Bronchial epithelial cell (primary cell): Measurements from ENCODE around the gene DHRS2. TPM values are rescaled to one million over a fixed set of nuclear protein-coding genes. Genes with fewer than 3 reads are reported as not detected.

Experiments used
- DNase-seq: peaks from one replicate; pipeline ENCODE4 v3.0.0-alpha.2; 2010; ENCODE audit warnings: low read depth
- FAIRE-seq: peaks from 2 replicates; lab custom pipeline; 2011; peaks lifted over from hg19 to GRCh38; lab: Jason Lieb, UNC
- H3K27me3 ChIP-seq: 2 replicates; pipeline ENCODE4 v1.5.1; 2011; ENCODE audit warnings: low read length; ENCODE audit not compliant: control insufficient read depth, insufficient read depth
- H3K36me3 ChIP-seq: 2 replicates; pipeline ENCODE4 v1.5.1; 2011; ENCODE audit warnings: low read length; ENCODE audit not compliant: control insufficient read depth, insufficient read depth
- H3K4me3 ChIP-seq: 2 replicates; pipeline ENCODE4 v1.5.1; 2011; ENCODE audit warnings: mild to moderate bottlenecking, low read depth, low read length, control low read depth
- total RNA-seq: library from RNA; depleted of rRNA; stranded (reverse); fragments of >200 nt; gene quantifications from 2 replicates; pipeline ENCODE4 v1.2.1, GENCODE V29; 2014
- TF ChIP-seq, protein P1 (sequence below): IDR thresholded peaks from 2 replicates; pipeline ENCODE4 v1.5.1; 2011; ENCODE audit warnings: mild to moderate bottlenecking, moderate library complexity, low read length, control low read depth, inconsistent platforms; ENCODE audit not compliant: insufficient read depth, severe bottlenecking

The DHRS2 gene
- total RNA-seq, 1 donor from 2014 or later: not detected

DNA sequence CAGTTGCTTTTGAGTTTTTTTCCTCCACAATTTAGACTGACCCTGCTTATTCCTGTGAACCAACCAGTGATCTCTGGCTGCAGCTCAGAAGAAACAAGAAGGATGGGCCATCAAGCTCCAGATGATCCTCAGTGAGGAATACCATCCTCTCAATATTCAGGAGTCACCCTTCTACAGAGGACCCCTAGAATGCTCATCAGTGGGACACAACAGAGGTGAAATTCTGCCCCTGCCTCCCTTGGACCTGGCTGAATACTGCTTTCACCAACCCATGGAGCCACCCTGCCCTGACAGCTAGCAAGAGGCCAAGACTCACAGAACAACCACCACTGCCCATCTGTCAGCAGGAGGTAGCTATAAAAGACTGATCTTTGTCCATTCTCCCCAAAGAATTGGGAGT is 9.2 kb upstream of the DHRS2 start:
- no peak overlapping the region for H3K4me3 ChIP-seq
- no peak for FAIRE-seq
- DNase-seq: no peak
- H3K27me3 ChIP-seq: no peaks in the 10 kb centered on the region
- TF ChIP-seq, protein P1, sequence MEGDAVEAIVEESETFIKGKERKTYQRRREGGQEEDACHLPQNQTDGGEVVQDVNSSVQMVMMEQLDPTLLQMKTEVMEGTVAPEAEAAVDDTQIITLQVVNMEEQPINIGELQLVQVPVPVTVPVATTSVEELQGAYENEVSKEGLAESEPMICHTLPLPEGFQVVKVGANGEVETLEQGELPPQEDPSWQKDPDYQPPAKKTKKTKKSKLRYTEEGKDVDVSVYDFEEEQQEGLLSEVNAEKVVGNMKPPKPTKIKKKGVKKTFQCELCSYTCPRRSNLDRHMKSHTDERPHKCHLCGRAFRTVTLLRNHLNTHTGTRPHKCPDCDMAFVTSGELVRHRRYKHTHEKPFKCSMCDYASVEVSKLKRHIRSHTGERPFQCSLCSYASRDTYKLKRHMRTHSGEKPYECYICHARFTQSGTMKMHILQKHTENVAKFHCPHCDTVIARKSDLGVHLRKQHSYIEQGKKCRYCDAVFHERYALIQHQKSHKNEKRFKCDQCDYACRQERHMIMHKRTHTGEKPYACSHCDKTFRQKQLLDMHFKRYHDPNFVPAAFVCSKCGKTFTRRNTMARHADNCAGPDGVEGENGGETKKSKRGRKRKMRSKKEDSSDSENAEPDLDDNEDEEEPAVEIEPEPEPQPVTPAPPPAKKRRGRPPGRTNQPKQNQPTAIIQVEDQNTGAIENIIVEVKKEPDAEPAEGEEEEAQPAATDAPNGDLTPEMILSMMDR: no peak
- H3K36me3 ChIP-seq: no peaks in the 10 kb centered on the region

DNA sequence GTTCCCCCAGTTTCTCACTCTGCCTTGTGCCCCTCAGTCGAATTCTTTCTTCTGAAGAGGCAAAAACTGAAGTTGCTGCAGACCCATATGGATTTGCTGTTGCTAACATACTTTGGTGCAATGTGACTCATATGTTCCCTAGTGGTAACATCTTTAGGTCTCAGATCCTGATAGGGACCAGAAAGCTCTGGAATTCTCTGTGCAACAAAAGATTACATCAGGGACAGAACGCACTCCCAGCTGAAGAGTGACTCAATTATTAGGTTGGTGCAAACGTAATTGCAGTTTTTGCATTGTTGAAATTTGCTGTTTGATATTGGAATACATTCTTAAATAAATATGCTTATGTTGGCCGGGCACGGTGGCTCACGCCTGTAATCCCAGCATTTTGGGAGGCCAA is 8.2 kb upstream of the DHRS2 start:
- no peak for FAIRE-seq
- TF ChIP-seq, protein P1: no peak
- Histone ChIP-seq H3K4me3 (no peak overlapping the region), H3K27me3 (no peaks in the 10 kb centered on the region), H3K36me3 (no peaks in the 10 kb centered on the region)
- DNase-seq: no peak

DNA sequence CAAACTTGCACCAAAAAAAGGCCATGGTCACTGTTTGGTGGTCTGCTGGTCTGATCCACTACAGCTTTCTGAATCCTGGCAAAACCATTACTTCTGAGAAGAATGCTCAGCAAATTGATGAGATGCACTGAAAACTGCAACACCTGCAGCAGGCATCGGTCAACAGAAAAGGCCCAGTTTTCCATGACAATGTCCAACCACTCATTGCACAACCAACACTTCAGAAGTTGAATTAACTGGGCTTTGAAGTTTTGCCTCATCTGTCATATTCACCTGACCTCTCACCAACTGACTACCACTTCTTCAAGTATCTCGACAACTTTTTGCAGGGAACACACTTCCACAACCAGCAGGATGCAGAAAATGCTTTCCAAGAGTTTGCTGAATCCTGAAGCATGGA is 7.0 kb upstream of the DHRS2 start:
- TF ChIP-seq, protein P1: no peak
- no peaks in the 10 kb centered on the region for H3K27me3 ChIP-seq
- no peak for FAIRE-seq
- no peaks in the 10 kb centered on the region for H3K36me3 ChIP-seq
- DNase-seq: no peak
- H3K4me3 ChIP-seq: no peak overlapping the region

DNA sequence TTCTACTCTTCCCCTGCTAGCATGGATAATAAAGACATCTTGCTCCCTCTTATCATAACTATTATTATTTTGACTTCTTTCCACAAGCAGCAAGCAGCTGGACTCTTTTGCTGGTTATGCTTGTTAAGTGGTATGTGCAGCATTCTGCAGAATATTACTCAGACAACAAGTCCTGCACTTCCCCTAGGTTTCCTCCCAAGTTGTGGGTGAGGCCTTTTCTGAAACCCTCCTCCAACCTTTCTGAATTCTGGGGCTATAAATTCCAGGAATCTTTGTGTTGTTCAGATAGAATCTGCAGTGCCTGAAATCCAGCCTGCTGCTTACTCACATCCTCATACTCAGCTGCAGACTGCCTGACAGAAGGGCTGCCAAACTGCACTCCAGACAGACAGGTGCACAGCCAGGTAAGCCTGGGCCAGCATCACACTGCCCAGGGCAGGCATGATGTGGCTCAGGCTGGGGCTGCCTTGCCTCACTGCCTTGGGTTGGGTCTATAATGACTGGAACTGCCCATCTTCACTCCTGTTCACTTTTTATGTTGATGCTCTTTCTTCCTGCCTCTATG is 6.2 kb upstream of the DHRS2 start:
- DNase-seq: no peak
- TF ChIP-seq, protein P1: no peak
- no peak overlapping the region for H3K4me3 ChIP-seq
- no peaks in the 10 kb centered on the region for H3K27me3 ChIP-seq
- no peak for FAIRE-seq
- no peaks in the 10 kb centered on the region for H3K36me3 ChIP-seq

DNA sequence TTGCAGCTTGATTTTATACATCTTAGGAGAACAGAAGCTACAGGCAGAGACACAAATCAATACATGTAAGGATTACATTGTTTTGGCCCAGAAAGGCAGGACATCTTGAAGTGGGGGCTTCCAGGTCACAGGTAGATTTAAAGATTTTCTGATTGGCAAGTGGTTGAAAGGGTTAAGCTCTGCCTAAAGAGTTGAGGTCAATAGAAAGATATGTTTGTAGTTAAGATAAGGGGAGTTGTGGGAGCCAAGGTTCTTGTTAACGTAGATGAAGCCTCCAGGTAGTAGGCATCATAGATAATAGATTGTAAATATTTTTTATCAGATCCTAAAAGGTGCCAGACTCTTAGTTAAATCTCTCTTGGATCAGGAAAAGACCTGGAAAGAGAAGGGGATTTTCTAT is 5.5 kb upstream of the DHRS2 start:
- H3K36me3 ChIP-seq: no peaks in the 10 kb centered on the region
- DNase-seq (no peak), FAIRE-seq (no peak)
- TF ChIP-seq, protein P1: no peak
- H3K27me3 ChIP-seq: no peaks in the 10 kb centered on the region
- no peak overlapping the region for H3K4me3 ChIP-seq

DNA sequence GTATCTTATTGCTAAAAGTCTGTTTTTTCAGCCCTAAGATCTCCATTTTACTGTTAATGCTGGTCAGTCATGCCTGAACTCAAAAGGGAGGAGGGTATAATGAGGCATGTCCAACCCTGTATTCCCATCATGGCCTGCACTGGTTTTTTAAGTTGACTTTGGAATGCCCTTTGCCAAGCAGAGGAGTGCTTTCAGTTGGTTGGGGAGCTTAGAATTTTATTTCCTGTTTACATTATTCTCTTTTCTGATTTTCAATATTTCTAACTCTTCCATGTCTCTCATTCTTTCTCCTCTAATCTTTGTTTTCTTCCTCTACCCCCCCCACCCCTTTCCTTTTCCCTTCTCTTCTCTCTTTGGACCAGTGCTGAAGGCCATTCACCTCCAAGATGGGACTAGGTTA is 4.9 kb upstream of the DHRS2 start:
- Histone ChIP-seq H3K27me3 (no peaks in the 10 kb centered on the region), H3K4me3 (no peak overlapping the region), H3K36me3 (no peaks in the 10 kb centered on the region)
- DNase-seq (no peak), FAIRE-seq (no peak)
- TF ChIP-seq, protein P1: no peak
